Measurements from ENCODE around the gene SND1.

SND1 gene

GRCh38 chr7:127799535-127800305 is 147.7 kb downstream of the SND1 start:
- no peak for DNase-seq (ENCODE audit: low read depth in 3 of 3)

- DNase-seq (ENCODE audit: low read depth in 3 of 3), result no peak
Observed at GRCh38 chr7:127802845-127803244, 150.9 kb downstream of the SND1 start.

DNA sequence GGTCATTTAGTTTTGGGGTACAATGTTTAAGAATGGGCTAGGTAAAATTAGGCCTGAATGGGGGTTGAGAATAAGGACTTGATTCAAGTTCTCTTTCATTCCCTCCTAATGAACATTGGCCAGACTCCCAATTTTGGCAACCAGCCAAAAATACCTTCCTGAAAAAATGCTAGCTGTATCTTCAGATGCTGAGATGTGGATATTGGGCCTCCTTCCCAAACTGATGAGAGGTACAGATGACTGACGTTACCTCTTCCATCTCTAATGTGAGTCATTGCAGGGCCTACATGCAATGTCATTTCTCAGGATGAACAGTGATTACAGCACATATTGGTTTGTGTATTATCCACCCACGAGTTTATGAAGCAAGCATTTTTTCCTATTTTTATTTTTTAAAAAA is 151.6 kb downstream of the SND1 start:
- DNase-seq (ENCODE audit: low read depth in 3 of 3), result no peak

DNA sequence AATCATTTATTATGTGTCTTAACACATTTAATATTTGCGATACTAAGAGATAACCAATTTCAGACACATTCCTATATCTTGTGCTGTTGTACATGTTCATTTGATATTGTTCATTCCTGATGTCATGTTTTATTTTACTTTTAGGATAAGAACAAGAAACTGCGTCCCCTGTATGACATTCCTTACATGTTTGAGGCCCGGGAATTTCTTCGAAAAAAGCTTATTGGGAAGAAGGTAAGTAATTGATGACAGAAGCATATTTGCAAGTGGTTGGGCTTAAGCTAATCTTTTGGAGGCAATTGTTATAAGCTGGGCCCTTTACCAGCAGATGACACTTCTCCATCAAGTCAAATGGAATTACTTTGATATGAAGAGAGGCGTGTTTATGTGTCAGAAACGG is 155.3 kb downstream of the SND1 start:
- DNase-seq (ENCODE audit: low read depth in 3 of 3), result no peak

- DNase-seq (ENCODE audit: low read depth in 3 of 3), result no peak
Observed at GRCh38 chr7:127807829-127808228, 155.8 kb downstream of the SND1 start.

DNA sequence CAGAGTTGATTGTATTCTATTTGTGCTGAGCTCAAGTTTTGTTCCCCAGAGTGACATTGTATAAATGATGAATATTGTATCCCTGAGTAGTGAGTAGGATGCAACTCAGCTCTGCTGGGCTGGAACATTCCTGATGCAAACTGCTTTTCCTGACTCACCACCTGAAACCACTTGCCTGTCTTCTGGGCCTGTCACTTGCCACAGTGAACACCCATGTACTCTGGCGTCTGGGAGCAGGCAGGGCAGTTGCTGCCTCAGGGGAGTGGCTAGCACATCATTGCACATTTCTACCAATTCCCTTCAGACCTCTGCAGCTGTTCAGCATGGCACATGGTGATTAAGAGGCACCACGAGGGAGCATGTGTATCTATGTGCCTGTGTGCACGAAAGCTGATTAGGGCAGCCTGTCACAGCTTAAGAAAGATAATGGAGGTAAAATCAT is 157.3 kb downstream of the SND1 start:
- DNase-seq (ENCODE audit: low read depth in 3 of 3), result peak in 1 of 3 donors; percentile 2

DNA sequence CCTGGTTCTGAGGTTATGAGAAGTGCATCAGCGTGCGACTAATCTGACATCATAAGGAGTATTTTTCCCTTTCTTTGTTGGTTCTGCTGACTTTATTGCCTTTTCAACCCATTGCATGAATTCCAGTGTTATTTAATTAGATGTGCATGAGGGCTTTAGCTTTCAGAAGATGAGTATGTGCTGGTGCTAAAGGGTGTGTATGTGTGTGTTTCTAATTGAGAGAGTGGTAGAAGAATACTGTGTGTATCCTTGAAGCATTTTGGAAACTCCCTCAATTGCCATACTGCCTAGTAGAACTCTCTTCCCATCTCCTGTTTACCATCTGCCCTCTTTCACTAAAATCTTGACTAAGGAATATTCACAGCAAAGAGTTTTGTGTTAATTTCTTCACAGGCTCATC is 158.1 kb downstream of the SND1 start:
- DNase-seq (ENCODE audit: low read depth in 3 of 3), result no peak

DNA sequence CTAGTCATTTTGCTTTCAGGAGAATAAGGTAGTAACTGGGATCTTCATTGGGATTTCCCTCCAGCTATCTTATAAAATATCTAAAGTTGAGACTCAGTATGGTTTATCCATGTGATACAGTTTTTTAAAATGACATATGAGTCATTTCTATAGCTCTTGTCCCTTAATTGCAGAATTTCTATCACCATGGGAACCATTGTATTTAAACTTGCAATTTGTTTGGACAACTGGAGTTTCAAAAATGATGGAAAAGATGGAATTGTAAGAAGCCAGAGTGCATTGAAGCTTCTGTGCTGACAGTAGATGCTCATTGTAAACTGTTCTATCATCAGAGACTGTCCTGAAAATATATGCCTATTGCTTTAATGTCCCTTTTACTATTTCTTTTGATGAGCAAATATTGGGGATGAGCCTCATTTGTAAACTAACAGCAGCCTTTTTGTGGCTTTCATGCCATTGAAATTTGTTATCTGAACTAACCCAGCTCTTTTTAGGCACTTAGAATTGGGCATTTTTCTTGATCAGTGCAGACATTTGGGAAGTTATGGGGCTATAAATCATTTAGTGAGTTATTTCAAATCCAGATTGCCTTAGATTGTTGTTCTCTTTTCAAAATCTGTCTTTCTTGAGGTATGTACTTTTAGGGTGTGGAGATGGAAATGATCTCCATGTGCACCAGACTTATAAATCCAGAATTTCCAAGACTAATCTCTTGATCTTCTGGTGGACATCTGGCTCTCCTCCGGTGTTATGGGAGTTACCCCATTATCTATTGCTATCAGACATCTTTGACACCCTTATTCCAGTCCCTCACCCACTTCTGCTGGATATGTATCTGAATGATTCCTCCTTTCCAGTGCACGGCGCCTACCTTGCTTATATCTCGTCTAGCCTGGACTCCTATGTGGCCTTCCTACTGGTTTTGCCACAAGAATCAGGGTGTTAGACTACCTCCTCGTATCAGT is 159.0 kb downstream of the SND1 start:
- DNase-seq (ENCODE audit: low read depth in 3 of 3), result no peak

DNA sequence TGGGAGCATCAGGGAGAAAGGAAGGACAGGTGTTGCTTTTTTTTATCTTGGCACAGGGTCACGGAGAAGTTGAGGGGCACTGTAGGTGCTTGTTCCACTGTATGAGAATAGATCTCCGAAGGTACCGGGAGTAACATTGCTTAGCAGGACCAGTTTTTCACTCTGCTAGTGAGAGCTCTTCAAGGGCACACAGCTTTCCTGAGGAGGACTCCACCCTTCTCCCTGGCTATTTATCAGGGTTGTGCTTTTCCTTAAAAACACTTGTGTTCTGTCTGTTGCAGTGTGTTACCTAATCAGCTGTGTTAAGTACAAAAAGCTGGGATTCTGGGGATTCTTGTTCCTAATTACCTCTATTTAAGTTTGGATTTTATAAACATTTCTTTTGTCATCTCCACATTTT is 160.5 kb downstream of the SND1 start:
- DNase-seq (ENCODE audit: low read depth in 3 of 3), result no peak

DNA sequence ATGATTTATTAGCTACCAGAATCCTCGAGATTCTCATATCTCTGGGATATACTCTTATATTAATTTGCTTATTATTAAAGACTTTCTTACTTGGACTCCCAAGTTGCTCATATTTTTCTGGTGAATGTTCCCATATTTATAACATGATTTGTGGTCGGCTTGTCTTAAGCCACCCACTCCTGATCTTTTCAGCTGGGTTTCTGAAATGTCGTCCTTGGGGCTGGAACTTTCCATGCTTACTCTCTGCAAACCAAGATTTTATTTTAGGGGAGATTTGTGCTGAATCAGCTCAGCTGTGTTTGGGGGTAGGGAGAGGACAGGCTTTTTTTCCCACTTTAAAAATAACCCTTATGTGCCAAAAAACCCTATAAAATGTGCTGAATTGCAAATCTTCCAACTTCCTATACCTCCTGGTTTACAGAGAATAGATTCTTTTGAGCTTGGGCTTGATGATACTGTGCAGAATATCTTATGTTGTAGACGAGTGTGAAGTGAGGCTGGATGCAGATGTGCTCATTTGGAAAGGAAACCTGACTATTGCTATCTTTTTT is 162.1 kb downstream of the SND1 start:
- DNase-seq (ENCODE audit: low read depth in 3 of 3), result no peak

DNA sequence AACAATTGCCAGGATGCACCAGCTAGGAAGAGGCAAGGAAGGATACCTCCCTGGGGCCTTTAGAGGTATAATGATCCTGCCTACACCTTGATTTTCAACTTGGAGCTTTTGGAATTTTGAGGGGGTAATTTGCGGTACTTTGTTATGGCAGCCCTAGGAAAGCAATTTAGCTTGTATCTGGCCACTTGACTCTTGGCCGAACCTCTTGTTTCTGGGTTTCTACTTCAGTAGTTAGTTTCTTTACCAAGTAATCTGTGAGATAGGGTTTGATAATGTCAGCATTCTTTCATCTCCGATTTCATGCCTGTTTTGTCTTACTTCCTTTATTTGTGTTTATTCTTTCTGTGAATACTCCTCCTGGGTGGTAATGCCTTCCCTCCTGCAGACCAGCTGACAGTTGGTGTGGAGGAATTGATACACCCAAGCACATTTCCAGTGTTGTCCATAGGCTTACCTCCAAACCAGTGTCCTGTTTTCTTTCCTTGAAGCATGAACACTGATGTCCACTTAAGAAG is 163.7 kb downstream of the SND1 start:
- no peak for DNase-seq (ENCODE audit: low read depth in 3 of 3)

- DNase-seq (ENCODE audit: low read depth in 3 of 3), result no peak
Observed at GRCh38 chr7:127816354-127817190, 164.6 kb downstream of the SND1 start.

GRCh38 chr7:127817466-127817865 is 165.5 kb downstream of the SND1 start:
- DNase-seq (ENCODE audit: low read depth in 3 of 3), result no peak

DNA sequence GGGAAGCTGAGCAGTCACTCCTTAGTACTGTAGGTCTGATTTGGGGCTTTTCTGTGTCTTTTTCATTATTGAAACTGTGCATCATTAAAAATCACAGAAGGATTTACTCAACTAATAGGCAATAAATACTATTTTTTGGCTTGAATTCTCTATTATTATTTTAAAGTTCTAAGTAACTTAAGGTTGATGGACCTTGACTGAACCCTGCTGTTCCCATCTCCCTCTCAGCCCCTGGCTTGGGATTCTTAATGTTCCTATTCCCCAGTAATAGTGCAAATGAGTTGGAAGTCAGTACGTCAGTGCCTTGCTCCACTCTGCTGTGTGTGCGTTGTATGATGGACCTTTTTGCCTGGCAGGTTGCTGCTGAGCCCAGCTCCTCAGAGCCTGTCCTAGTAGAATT is 166.3 kb downstream of the SND1 start:
- DNase-seq (ENCODE audit: low read depth in 3 of 3), result no peak

GRCh38 chr7:127819975-127820731 is 168.2 kb downstream of the SND1 start:
- no peak for DNase-seq (ENCODE audit: low read depth in 3 of 3)

- no peak for DNase-seq (ENCODE audit: low read depth in 3 of 3)
Observed at GRCh38 chr7:127820732-127821085, 168.7 kb downstream of the SND1 start.

DNA sequence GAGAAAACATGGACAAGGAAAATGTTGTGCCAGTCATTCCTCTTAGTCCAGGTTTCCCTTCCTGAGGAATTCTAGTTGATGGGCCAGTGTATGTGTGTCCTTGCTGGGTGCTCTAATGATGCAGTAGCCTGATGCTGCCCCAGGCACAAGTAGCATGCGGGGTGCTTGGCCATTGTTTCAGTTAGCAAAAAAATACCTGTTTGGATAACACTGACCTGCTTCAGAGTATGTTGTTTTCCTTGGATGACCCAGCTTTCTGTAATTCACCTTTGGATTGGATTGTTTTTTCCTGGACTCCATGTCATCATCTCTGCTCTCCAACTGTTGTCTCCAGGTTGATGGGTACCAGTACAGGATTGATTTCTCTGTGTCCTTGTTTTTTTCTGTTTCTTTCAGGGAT is 169.2 kb downstream of the SND1 start:
- no peak for DNase-seq (ENCODE audit: low read depth in 3 of 3)

- no peak for DNase-seq (ENCODE audit: low read depth in 3 of 3)
Observed at GRCh38 chr7:127822822-127823508, 171.0 kb downstream of the SND1 start.

- DNase-seq (ENCODE audit: low read depth in 3 of 3), result no peak
Observed at GRCh38 chr7:127824682-127825081, 172.7 kb downstream of the SND1 start.

DNA sequence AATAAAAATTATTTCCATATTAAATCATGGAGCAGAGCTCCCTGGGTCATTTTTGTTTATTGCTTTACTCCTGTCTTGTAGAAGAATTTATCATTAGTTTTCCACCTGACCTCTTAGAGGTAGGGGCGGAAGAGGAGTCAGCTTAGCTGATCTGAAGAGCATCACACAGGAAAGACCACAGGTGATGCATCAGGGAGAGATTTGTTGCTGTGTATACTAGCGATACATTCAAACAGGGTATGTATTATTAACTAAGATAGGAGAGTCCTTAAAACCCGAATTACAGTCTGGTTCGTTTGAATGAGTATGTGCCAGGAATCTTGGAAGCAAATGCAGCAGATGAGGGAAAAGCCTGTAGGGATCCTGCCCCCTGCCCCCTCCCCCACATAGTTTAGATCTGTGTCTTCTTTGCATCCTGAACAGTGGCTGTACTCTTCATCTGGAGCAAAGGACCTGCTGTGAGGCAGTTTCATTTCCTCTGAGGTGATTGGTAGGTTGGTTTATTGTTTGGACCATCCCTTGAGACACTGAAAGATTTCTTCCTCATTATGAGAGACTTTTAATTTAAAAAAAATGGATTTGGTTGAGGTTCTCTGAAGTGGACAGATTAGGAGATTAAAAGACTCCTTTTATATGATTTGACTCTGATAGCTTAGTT is 177.0 kb downstream of the SND1 start:
- no peak for DNase-seq (ENCODE audit: low read depth in 3 of 3)
